Measurements from ENCODE around the gene FGF10.

DNA sequence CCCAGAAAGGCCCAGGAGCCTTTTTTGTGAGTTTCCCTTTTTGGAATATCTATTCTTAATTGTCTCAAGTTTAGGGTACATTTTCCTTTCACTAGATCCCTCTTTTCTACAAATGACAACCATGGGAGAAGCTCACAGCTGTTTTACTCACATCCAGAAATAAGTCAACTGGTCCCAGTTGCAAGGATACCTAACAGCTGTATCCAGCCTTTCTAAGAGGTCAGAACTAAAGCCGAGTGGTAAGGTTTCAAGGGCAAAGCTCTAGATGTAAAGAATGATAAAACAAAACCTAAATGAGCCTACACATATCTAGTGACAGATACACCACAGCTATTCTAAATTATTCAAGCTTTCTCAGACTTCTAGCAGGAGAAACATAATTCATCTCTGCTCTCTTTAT is 4.4 kb downstream of the FGF10 start:
- TF ChIP-seq, protein P1, sequence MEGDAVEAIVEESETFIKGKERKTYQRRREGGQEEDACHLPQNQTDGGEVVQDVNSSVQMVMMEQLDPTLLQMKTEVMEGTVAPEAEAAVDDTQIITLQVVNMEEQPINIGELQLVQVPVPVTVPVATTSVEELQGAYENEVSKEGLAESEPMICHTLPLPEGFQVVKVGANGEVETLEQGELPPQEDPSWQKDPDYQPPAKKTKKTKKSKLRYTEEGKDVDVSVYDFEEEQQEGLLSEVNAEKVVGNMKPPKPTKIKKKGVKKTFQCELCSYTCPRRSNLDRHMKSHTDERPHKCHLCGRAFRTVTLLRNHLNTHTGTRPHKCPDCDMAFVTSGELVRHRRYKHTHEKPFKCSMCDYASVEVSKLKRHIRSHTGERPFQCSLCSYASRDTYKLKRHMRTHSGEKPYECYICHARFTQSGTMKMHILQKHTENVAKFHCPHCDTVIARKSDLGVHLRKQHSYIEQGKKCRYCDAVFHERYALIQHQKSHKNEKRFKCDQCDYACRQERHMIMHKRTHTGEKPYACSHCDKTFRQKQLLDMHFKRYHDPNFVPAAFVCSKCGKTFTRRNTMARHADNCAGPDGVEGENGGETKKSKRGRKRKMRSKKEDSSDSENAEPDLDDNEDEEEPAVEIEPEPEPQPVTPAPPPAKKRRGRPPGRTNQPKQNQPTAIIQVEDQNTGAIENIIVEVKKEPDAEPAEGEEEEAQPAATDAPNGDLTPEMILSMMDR (IDR thresholded peaks at IDR 0.05): no peak
- no peak for TF ChIP-seq POLR2A (IDR thresholded peaks at IDR 0.05)
